Thyroid gland (tissue), 4 donors: ENCODE results near the gene C22orf15. TPM values are rescaled to one million over a fixed set of nuclear protein-coding genes. Genes with fewer than 3 reads are reported as not detected.

Experiments used
- DNase-seq, 2 donors: peaks; one replicate each; pipeline ENCODE4 v3.0.0-alpha.2; 2019
- H3K27ac ChIP-seq, 3 donors: fragments of 200-600 bp; sonication (generic); 1 replicate in 2 of 3; 2 replicates in 1 of 3; pipeline ENCODE4 v1.5.1; 2016 to 2019; ENCODE audit warnings: mild to moderate bottlenecking in 1 of 3, moderate library complexity in 1 of 3
- H3K27me3 ChIP-seq: fragments of 200-600 bp; sonication (generic); one replicate; pipeline ENCODE4 v1.5.1; 2019
- H3K36me3 ChIP-seq, 2 donors: fragments of 200-600 bp; sonication (generic); one replicate each; pipeline ENCODE4 v1.5.1; 2016 to 2019
- H3K4me1 ChIP-seq, 2 donors: fragments of 200-600 bp; sonication (generic); one replicate each; pipeline ENCODE4 v1.5.1; 2017 to 2019
- H3K4me3 ChIP-seq, 3 donors: fragments of 200-600 bp; sonication (generic); replicated peaks in 1 of 3; 1 replicate in 2 of 3; 2 replicates in 1 of 3; pipeline ENCODE4 v1.5.1; 2016; ENCODE audit warnings: mild to moderate bottlenecking in 1 of 3
- H3K9me3 ChIP-seq: fragments of 200-600 bp; sonication (generic); one replicate; pipeline ENCODE4 v1.5.1; 2017
- POLR2A ChIP-seq, 2 donors: fragments of 450-650 bp; IDR thresholded peaks; one replicate each; pipeline ENCODE4 v1.6.1; 2017; ENCODE audit warnings: antibody characterized with exemption in 2 of 2, mild to moderate bottlenecking in 2 of 2, moderate library complexity in 1 of 2
- WGBS, 2 donors: methylation state at CpG; one replicate each; pipeline ENCODE4 v1.1.5; 2017; 5-methylcytosine and 5-hydroxymethylcytosine counted together
- intact Hi-C: fragments of 100-400 bp; cut with DNase I; formaldehyde crosslinking; loops from one replicate; pipeline ENCODE4 v1.15.1; 2023
- total RNA-seq, 4 donors: library from RNA; depleted of rRNA; stranded (reverse); fragments of >200 nt; gene quantifications; one replicate each; pipeline ENCODE4 v1.2.3, GENCODE V29; 2016
- TF ChIP-seq, protein P1 (sequence below), 6 experiments: fragments of 200-600 bp in 3 of 6; fragments of 450-650 bp in 3 of 6; sonication (generic) in 3 of 6; IDR thresholded peaks; one replicate each; pipeline ENCODE4 v1.5.1; 2016 to 2019; ENCODE audit warnings: antibody characterized with exemption in 6 of 6, mild to moderate bottlenecking in 2 of 6, inconsistent platforms in 1 of 6, moderate library complexity in 1 of 6

Gene C22orf15
- total RNA-seq, 4 donors from 2014 or later: not detected

DNA sequence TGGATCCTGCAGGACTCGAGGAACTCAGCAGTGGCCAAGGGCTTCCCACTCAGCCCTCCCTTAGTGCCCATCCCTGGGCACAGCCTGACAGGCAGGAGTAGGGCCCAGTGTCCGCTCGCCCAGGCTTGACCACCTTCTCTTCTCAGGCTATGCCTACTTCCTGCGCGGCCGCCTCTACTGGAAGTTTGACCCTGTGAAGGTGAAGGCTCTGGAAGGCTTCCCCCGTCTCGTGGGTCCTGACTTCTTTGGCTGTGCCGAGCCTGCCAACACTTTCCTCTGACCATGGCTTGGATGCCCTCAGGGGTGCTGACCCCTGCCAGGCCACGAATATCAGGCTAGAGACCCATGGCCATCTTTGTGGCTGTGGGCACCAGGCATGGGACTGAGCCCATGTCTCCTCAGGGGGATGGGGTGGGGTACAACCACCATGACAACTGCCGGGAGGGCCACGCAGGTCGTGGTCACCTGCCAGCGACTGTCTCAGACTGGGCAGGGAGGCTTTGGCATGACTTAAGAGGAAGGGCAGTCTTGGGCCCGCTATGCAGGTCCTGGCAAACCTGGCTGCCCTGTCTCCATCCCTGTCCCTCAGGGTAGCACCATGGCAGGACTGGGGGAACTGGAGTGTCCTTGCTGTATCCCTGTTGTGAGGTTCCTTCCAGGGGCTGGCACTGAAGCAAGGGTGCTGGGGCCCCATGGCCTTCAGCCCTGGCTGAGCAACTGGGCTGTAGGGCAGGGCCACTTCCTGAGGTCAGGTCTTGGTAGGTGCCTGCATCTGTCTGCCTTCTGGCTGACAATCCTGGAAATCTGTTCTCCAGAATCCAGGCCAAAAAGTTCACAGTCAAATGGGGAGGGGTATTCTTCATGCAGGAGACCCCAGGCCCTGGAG lies 20.7 kb downstream of the C22orf15 start:
- no peak overlapping the region for H3K27ac ChIP-seq
- TF ChIP-seq POLR2A (IDR thresholded peaks at IDR 0.05): no peak
- TF ChIP-seq, protein P1, sequence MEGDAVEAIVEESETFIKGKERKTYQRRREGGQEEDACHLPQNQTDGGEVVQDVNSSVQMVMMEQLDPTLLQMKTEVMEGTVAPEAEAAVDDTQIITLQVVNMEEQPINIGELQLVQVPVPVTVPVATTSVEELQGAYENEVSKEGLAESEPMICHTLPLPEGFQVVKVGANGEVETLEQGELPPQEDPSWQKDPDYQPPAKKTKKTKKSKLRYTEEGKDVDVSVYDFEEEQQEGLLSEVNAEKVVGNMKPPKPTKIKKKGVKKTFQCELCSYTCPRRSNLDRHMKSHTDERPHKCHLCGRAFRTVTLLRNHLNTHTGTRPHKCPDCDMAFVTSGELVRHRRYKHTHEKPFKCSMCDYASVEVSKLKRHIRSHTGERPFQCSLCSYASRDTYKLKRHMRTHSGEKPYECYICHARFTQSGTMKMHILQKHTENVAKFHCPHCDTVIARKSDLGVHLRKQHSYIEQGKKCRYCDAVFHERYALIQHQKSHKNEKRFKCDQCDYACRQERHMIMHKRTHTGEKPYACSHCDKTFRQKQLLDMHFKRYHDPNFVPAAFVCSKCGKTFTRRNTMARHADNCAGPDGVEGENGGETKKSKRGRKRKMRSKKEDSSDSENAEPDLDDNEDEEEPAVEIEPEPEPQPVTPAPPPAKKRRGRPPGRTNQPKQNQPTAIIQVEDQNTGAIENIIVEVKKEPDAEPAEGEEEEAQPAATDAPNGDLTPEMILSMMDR (IDR thresholded peaks at IDR 0.05): no peak
- no peaks in the 10 kb centered on the region for H3K36me3 ChIP-seq
- intact Hi-C loops: no loop called here
- peaks cover 14% of the 10 kb centered on the region in 2 donors for H3K4me1 ChIP-seq
- WGBS, 2 donors: 83 to 96% methylated on average over 9 to 12 of the region's 15 CpGs
- DNase-seq: no peak
- no peak overlapping the region for H3K4me3 ChIP-seq
- H3K27me3 ChIP-seq: no peaks in the 10 kb centered on the region
- no peaks in the 10 kb centered on the region for H3K9me3 ChIP-seq

DNA sequence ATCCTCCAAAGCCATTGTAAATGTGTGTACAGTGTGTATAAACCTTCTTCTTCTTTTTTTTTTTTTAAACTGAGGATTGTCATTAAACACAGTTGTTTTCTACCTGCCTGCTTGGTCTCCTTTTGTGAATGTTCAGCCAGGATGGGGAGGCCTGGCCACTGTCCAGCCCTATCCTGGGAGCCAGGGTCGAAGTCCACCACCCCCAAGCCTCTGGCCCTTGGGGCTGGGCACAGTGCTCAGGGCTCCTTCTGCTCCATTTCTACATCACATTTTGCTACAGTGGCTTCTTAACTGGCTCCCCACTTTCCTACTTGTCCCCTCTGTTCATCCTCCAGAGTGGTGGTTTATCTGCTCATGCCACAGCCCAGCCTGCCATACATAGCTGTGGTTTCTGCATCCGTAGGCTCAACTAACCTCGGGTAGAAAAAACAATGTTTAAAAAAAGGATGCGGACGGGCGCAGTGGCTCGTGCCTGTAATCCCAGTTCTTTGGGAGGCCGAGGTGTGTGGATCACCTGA lies 21.5 kb downstream of the C22orf15 start:
- Histone ChIP-seq H3K4me1 (peaks cover 18 to 21% of the 10 kb centered on the region in 2 donors), H3K4me3 (no peak overlapping the region), H3K36me3 (no peaks in the 10 kb centered on the region), H3K27ac (no peak overlapping the region), H3K27me3 (no peaks in the 10 kb centered on the region), H3K9me3 (no peaks in the 10 kb centered on the region)
- WGBS, 2 donors: 76 to 89% methylated on average over 8 of the region's 8 CpGs
- intact Hi-C loops: no loop called here
- no peak for TF ChIP-seq POLR2A (IDR thresholded peaks at IDR 0.05)
- TF ChIP-seq, protein P1 (IDR thresholded peaks at IDR 0.05): no peak
- DNase-seq: no peak

DNA sequence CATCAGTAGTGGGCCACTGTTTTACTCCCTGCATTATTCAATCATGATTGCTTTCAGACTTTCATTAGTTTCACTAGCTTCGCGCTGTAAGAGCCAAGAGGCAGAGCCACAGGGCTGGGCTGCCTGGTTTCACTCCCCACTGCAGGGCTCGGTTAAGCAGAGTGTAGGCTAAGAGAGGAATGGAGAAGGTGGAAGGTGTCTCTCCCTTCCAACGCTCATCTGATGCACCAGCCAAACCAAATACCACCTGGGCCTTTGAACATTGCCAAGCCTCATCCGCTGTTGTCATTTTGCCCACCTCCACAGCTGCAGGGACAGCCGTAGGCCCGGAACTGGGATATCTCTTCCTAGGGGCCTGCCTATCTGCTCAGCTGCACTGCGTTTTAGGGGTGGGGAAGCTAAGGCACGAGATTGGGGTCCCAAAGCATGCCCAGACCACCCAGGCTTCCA lies 23.5 kb downstream of the C22orf15 start:
- Histone ChIP-seq H3K4me1 (peaks cover 21% of the 10 kb centered on the region in 2 donors), H3K4me3 (peak overlapping the region in 1 of 3 donors; percentile 94), H3K36me3 (no peaks in the 10 kb centered on the region), H3K27me3 (no peaks in the 10 kb centered on the region), H3K9me3 (no peaks in the 10 kb centered on the region), H3K27ac (peak overlapping the region; percentile 96 to 100 (median 97))
- 50 to 70% methylated on average over 9 of the region's 9 CpGs for WGBS, 2 donors
- TF ChIP-seq POLR2A (IDR thresholded peaks at IDR 0.05): no peak
- TF ChIP-seq, protein P1 (IDR thresholded peaks at IDR 0.05): no peak
- intact Hi-C loops: loop anchor here (5.0 kb wide), 1 partner anchor 56 kb away; no protein-coding TSS in a partner anchor
- DNase-seq: no peak

DNA sequence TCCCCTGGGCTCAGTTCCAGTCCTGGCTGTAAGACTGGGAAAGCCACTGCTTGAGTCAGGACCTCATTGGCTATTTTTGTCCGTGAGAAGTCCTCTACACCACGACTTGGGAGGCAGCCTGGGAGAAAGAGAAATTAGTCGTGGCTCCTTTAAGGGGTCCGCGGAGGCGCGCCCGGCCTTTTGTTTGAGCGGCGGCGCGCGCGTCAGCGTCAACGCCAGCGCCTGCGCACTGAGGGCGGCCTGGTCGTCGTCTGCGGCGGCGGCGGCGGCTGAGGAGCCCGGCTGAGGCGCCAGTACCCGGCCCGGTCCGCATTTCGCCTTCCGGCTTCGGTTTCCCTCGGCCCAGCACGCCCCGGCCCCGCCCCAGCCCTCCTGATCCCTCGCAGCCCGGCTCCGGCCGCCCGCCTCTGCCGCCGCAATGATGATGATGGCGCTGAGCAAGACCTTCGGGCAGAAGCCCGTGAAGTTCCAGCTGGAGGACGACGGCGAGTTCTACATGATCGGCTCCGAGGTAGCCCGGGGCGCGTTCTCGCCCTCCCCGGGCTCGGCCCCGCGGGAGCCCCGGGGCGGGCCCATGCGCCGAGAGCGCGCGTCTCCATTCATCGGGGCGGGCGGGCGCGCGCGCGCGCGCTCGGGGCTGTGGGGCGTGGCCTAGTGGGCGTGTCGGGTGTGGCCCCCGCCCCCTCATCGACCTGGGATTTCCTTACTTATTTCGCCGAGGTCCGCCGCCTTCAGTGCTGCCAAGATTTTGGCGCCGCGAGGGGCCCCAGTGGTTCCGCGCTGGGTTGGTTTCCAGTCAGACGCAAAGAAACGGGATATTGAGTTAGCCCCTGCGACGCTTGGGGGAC lies 24.2 kb downstream of the C22orf15 start, which contains the start of gene SMARCB1:
SMARCB1 (plus strand) TSS at position 215 of the 848 bp plus-strand sequence; CDS start at position 419, 204 bp downstream.
- intact Hi-C loops: loop anchor here (5.0 kb wide), 1 partner anchor 55 kb away; no protein-coding TSS in a partner anchor
- peaks cover 0 to under 1% of the 10 kb centered on the region in 2 donors for H3K36me3 ChIP-seq
- H3K9me3 ChIP-seq: no peaks in the 10 kb centered on the region
- peaks cover 21% of the 10 kb centered on the region in 2 donors for H3K4me1 ChIP-seq
- H3K4me3 ChIP-seq: peak within 1 kb of the TSS; percentile 47 to 94 (median 52)
- peak within 1 kb of the TSS; percentile 96 to 100 (median 97) for H3K27ac ChIP-seq
- peak; percentile 91 to 92 for DNase-seq
- 0% methylated on average over 11 to 16 of the region's 97 CpGs for WGBS, 2 donors
- H3K27me3 ChIP-seq: no peaks in the 10 kb centered on the region
- TF ChIP-seq, protein P1 (IDR thresholded peaks at IDR 0.05): no peak
- TF ChIP-seq POLR2A (IDR thresholded peaks at IDR 0.05): peak; percentile 12 to 76
